GM13977 (cell line): ENCODE results near the gene SLC16A8.
"Not testable (repeated sequence)": the region's sequence is repeated elsewhere in the genome, so short reads cannot be mapped to it uniquely, and the experiment has no call there.

Experiments used
- DNase-seq: peaks from one replicate; pipeline ENCODE4 v3.0.0; 2012; ENCODE audit warnings: low spot score
- CTCF ChIP-seq: IDR thresholded peaks from 2 replicates; pipeline ENCODE4 v1.5.1; 2012; ENCODE audit warnings: mild to moderate bottlenecking, control low read depth; ENCODE audit not compliant: insufficient read depth; ENCODE audit errors: extremely low read depth, missing control alignments
- in situ Hi-C: fragments of 300-500 bp; cut with MboI; formaldehyde crosslinking; loops from one replicate; pipeline ENCODE4 v1.12.0; 2022; ENCODE audit warnings: low sequenced_read_pairs, low pct_unique_long_range_greater_than_20kb, mixed read lengths, inconsistent platforms; ENCODE audit not compliant: unreplicated experiment

Gene SLC16A8

GRCh38 chr22:38081636-38081940, 2.4 kb downstream of the SLC16A8 start:
- DNase-seq: no peak
- in situ Hi-C loops: no loop called here
- no peak for TF ChIP-seq CTCF

GRCh38 chr22:38080850-38081635, 2.9 kb downstream of the SLC16A8 start:
- in situ Hi-C loops: no loop called here
- DNase-seq: no peak
- no peak for TF ChIP-seq CTCF

- TF ChIP-seq CTCF: no peak
- in situ Hi-C loops: no loop called here
- DNase-seq: no peak
Measured at GRCh38 chr22:38080474-38080849, 3.5 kb downstream of the SLC16A8 start.

- TF ChIP-seq CTCF: no peak
- in situ Hi-C loops: no loop called here
- no peak for DNase-seq
Measured at GRCh38 chr22:38079804-38080203, 4.2 kb downstream of the SLC16A8 start.

- DNase-seq, in situ Hi-C loops: not testable (repeated sequence)
Measured at GRCh38 chr22:38079208-38079607, 4.8 kb downstream of the SLC16A8 start.

DNA sequence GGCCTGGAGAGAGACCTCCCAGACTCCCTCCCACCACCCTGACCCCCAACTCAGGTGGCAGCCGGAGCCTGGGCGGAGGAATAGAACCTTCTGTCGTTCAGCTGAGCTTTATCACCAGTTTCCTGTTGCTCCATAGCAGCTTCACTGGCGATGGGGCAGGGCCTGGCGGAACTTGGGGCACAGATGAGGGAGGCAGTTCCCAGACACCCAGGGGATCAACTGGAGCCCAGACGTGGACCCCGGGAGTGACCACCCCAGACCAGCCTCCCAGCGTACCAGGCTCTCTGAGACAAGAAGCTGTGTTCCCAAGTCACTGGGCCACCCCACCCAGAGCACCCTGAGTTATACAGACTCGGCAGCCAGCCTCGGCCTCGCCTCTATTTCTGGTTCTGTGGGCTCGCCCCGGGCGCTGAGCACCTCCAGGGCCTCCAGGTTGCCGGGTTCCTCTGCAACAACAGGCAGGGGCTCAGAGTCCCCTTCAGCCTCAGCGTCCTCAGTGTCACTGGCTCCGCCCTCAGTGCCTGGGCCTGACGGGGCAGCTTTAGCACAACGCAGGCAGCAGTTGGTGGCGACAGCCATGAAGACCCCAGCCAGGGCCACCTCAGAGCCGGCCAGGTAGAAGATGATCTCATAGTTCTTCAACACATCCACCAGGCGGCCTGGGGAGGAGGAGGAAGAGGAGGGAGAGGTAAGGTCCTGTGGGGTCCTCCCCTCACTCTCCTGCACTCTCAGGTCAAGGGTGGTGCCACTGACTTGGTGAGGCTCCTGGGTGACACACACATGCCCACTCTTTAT, 5.7 kb downstream of the SLC16A8 start:
- in situ Hi-C loops: no loop called here
- no peak for TF ChIP-seq CTCF
- DNase-seq: no peak

GRCh38 chr22:38077595-38077994, 6.4 kb downstream of the SLC16A8 start:
- TF ChIP-seq CTCF: no peak
- in situ Hi-C loops: no loop called here
- no peak for DNase-seq
